NCI-H2196 treated with DMSO at 0.1 percent for 48 hours (cell line): ENCODE measurements around the gene PRG2.
"Not testable (repeated sequence)": the region's sequence is repeated elsewhere in the genome, so short reads cannot be mapped to it uniquely, and the experiment has no call there.

Source experiments
- DNase-seq: peaks from one replicate; lab custom pipeline; 2025; ENCODE audit not compliant: unreplicated experiment; lab: John Stamatoyannopoulos, UW

The PRG2 gene

DNA sequence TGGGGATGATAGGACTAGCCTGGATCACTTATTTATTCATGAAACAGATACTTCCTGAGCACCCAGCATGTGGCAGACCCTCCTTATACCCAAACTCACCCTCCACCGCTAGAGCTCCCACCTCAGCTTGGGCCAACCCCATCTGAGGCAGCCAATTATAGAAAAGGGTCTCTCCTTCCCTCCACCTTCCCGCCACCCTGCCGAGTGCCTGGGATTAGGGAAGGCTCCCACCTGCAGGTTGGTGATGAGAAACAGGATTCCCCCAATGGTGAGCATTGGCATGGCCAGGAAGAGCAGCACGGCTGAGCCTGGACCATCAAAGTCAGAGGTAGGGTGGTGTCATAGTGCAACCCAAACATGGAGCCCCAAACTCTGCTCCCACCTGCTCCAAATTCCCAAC is 30.6 kb upstream of the PRG2 start:
- DNase-seq = no peak

DNA sequence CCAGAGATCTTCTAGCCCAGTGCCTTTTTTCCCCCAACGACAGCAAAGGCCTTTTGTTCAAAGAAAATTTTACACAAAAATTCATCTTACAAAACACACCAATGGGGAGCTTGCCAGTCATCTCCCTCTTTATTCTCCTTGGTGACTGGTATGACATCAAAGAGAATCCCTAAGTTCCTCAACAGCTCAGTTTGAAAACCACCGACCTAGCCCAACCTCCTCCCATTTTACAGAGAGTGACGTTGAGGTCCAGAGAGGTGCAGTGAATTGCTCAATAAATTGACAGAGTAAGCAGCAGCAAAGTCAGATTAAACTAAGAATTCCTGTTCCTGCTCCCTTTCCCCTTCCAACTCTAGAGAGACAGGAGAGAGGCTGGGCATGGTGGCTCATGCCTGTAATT is 28.7 kb upstream of the PRG2 start:
- no peak for DNase-seq

DNA sequence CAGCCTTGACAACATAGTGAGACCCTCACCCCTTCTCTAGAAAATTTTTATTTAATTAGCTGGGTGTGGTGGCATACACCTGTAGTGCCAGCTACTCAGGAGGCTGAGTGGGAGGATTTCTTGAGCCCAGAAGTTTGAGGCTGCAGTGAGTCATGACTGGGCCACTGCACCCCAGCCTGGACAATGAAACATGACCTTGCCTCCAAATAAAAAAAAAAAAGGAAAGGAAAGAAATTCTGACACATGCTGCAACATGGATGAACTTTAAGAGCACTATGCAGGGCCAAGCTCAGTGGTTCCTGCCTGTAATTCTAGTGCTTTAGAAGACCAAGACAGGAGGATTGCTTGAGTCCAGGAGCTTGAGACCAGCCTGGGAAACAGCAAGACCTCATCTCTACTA is 27.7 kb upstream of the PRG2 start:
- DNase-seq = no peak

DNA sequence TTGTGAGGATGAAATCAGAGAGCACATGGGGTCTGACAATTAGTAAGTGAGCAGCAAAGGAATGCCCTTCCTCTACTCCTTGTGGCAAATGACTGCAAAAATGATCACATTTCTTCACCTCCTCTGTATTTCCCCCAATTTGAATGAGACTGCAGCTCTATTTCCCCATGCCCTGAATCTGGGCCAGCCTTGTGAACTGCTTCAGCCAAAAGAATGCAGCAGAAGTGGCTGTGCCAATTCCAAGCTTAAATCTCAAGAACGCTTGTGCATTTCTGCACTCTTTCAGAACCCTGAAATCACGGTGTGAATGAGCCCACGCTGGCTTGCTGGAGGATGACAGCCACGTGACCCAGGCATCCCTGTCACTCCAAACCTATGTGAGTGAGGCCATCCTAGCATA is 26.6 kb upstream of the PRG2 start:
- no peak for DNase-seq

DNA sequence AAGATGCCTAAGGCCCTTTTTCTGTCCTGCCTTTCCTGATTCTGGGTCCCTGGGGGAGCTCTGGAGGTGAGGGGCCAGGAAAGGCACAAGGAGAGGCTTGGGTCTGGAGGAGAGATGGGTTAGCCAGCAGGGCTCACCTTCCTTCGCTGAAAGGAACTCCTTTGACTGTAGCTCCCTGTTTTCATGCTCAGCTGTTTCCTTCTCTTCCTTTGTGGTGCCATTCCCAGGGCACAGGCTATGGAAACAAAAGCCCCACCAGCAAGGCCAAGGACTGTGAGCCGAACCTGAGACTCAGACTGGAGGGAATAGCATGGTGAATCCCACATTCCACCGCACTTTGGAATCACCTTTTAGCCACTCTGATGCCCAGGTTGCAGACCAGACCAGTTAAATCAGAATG is 26.0 kb upstream of the PRG2 start:
- DNase-seq = no peak

DNA sequence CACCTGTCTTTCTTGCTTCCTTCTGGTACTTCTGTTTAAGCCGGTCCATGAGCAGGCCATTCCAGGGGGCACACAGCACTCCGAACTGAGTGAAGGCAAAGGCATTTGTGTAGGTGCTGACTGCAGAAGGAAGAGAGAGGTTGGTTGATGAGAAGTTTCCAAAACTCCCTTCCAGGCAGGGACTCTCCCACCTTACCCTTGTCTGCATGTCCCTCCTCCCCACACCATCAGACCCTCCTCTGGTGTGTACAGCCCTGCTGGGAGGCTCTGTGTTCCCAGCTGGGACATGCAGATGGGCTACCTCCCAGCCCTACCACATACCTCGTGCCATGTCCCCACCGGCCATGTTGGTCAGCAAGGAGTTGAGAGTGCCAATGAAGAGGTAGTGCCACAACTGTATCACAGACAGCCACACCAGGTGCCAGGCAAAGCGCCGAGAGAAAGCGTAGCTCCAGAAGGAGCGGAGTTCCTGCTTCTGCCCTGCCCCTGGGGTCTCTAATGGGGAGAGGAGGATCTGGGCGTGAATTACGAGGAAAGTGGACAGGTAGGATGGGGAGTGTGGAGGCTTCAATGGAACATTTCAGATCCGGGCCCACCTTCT is 24.3 kb upstream of the PRG2 start:
- DNase-seq = no peak

DNA sequence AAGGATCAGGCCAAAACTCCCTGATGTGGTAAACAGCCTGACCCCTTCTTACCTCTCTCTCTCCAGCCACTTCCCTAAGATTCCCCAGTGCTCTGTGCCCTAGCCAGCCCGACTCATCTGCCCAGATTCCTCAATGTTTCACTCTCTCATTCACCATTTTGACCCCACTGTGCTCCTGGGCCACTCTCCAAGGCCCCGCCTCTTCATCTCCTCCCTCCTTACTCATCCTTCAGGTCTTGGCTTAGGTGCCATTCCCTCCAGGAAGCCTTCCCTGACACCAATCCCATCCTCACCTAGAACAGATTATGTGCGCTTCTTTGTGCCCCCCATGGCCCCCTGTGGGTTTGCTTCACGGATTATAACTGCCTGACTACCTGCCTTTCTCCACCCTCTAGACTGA is 23.2 kb upstream of the PRG2 start:
- no peak for DNase-seq

DNA sequence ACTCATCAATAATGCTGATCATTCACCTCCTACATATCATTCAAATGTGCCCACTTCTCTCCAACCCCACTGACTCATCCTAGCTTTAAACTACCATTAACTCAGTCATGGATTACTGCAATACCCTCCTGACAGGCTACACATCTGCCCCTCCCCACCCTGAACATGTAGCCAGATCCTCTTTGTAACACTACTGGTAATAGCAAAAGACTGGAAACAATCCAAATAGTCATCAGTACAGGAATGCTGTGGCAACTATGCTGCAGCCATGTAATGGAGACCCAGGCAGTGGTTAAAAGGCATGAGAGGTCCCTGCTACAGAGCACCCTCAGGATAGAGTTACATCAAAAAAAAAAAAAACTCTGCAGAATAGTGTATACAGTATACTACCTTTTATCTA is 19.8 kb upstream of the PRG2 start:
- DNase-seq = no peak

DNA sequence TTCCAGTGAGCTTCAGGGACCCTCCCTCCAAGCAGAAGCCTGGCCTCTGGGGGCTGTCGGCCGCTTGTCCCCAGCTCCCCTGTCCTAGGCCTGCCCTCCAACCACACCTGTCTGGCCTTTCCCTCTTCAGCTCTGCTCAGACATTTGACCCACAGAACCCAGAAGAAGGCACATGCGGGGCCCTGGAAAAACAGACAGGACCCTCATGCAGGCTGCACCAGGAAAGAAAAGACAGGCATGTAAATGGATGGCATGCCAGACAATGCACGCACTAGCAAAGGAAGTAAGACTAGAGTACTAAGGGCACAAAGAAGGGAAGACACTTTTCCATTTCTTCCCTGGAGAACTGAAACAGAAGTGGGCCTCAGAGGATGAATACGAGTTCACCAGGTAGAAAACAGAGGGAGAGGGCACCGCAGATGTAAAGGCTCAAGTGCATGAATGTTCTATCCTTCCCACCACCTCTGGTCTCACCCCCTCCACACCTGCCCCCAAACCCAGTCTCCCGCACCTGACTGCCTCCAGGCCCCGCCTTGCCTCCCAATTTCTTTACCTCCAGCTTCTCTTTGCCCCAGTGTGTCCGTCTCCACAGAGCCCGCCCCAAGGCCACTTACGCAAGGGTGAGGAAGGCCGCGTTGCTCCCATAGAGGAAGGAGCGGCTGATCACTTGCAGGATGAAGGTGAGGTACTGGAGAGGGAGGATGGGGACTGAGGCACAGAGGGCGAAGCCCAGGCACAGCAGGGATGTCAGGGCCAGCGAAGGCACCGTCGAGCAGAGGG is 19.1 kb upstream of the PRG2 start:
- no peak for DNase-seq

DNA sequence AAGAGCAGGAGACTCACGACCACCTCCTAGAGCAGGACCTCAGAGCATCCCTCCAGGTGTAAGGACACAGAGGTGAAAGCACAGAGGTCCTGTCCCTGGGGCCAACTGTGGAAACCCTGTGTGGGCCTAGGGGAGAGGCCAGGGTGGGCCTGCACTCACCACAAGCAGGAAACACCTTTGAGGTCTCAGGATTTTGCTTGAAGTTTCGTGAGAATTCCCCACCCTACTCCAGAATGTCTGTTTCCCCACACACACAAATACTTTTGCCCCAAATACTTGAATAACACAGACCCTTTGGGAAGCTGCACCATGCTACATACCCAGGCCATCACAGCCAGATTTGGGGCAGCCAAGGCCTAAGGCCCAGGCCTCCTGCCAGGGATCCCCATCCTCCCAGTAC is 18.3 kb upstream of the PRG2 start:
- DNase-seq = no peak

DNA sequence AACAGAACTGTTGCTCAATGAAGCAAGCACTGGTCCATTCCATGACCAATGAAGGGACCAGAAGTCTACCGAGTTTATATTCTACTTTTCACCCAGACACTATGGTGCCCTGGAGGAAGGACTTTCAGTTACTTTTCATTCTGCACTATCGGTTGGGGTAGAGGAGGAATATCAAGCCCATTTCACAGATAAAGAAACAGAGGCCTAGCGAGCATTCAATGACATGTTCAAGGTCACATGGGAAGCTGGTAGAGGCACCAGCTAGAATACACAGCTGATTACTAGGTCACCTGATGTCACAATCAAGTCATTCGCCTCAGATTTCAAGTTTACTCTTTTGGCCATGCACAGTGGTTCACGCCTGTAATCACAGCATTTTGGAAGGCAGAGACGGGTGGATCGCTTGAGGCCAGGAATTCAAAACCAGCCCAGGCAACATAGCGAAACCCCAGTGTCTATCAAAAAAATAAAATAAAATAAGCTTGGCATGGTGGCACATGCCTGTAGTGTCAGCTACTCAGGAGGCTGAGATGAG is 17.6 kb upstream of the PRG2 start:
- DNase-seq = no peak

DNA sequence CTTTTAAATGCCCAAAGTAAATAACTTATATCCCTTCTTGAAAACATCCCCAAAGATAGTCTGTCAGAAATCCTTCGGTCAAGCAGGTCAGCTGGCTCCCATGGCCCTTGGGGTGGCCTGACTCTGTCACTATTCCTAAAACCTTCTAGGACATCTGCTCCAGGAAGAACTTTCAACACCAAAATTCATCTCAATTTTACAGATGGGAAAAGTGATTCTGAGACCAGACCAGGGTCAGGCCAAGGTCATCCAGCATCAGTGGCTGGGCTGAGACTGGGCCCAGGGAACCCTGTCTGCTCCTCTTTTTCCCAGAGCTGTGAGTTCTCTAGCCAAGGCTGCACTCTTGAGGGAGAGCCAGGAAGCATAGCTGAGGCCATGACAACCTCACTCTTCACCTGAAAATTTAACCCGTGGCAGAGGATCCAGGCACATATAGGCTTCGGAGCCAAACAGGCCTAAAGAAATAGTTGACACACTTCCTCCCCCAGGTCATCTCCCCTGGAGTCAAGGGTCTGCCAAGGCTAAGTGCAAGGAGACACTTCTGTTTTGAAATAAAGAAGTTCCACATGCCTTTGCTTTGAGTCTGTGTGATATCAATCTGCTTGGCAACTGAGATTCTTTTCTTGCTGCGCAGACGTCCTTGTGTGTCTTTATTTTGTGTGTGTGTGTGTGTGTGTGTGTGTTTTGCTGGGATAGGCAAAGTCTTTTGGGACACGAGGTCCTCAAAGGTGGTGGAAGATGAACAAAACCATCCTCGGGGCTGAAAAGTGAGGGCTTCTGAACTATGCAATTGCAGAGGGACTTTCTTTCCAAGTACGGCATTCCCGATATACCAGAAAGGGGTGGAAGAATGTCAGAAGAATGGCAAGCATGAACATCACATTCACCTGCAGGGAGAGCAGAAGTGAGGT is 16.8 kb upstream of the PRG2 start:
- no peak for DNase-seq

DNA sequence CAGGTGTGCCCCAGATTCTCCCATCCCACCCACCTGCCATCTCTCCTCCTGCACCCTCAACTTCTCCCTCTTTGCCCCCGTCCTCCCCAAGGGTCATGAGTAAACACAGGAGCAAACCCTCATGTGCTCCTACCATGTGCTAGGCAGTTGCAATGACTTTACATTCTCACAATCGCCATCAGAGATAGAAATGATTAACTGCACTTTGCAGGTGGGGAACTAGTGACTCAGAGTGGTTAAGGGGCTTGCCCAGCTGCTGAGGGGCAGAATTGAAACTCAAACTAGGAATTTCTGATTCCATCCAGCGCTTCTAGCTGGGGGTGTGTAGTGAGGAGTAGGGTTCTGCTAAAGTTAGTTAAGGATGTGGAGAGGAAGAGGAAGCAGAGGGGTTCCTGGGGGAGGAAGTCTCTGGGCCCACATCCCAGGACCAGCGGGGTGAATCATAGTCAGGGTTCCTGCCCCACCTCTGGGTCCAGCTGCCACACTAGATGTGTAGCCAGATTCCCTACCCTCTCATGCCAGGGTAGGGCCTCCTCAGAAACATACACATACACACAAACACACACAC is 16.0 kb upstream of the PRG2 start:
- no peak for DNase-seq

DNA sequence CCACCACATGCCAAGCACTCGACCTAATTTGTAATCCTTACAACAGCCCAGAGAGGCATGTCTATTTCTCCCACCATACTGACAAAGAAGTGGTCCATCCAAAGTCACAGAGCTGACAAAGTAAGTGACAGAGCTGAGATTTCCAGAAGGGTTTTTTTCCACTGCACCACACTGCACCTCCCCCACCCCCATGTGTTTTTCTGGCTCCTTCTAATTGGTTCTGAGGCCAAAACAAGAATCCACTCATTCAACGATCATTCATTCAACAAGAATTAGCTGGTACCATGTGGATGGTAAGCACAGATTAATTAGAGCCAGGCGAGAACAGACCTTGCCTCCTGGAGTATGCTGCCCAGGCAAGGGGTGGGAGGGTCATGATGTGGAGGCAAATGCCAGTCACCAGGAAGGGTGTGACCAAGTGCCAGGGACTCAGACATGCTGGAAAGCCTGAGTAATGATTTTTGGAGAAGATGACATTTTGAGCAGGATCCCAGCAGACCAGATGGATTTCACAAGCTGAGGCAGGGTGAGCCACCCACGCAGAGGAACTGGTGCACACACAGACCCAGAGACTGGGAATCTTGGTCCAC is 14.9 kb upstream of the PRG2 start:
- DNase-seq = no peak

DNA sequence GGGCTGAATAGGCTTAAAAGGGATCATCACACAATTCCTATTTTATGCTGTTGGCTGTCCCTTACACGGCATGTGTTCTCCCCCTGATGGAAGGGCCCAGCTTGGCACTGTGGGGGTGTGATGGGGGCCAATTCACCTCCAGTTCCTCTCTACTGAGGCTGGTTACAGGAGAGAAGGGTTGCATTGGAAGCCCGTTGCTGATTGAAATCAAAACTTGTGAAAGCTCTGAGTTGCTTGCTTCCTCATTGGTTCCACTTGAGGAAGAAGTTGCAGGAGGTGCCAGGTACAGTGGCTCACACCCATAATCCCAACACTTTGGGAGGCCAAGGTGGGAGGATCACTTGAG is 13.3 kb upstream of the PRG2 start:
- DNase-seq = no peak

DNA sequence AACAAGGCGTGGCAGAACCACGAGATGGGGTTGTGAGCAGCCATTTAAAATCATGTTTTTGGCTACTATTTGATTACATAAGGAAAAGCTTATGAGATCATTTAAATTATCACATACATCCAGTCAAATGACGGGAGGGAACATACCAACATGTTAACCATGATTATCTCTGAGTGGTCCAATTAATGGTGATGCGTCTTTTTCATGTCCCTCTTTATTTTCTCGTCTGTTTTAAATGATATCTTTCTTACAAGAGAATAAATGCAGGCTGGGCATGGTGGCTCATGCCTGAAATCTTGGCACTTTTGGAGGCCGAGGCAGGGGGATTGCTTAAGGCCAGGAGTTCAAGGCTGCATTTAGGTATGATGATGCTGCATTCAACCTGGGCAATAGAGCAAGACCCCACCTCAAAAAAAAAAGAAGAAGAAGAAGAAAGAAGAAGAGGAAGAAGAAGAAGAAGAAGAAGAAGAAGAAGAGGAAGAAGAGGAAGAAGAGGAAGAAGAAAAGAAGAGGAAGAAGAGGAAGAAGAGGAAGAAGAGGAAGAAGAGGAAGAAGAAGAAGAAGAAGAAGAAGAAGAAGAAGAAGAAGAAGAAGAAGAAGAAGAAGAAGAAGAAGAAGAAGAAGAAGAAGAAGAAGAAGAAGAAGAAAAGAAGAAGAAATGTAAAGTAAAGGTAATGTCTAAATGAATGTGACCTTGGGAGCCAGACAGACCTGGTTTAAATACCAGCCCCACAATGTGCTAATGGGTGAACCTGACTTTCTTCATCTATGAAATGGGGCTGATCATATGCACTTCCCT is 12.8 kb upstream of the PRG2 start:
- not testable (repeated sequence) for DNase-seq

DNA sequence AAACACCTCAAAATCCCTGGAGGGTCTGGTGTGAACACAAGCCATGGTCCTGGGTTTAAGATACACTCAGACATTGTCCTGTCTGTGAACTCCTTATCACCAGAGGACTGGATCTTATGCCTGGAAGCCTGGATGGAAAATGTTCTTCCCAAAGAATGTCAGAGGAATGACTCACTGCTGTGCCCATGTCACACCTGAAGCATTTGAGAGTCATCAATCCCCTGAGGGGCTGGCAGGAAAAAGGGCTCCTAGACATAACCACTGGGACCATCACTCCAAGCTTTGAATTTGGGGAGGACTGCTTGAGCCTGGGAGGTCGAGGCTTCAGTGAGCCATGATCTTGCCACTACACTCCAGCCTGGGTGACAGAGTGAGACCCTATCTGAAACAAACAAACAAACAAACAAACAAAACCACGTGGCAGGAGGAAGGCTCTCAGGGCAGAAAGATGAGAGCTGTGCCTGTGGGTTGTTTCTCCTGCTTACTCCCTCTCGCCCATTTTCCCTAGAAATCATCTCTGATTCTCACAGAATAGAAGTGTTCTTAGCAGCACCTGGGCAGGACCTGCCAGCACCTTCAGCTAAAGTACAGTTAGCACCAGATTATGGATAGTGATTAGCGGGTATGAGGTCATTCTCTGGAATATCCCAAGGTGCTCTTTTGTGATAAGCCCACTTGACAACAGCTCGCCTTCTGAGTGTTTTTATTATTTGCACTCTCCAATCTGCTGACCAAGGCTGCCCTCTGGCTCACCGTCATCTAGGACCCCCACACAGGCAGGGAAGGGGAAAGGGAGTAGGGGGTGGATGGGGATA is 11.9 kb upstream of the PRG2 start:
- no peak for DNase-seq

DNA sequence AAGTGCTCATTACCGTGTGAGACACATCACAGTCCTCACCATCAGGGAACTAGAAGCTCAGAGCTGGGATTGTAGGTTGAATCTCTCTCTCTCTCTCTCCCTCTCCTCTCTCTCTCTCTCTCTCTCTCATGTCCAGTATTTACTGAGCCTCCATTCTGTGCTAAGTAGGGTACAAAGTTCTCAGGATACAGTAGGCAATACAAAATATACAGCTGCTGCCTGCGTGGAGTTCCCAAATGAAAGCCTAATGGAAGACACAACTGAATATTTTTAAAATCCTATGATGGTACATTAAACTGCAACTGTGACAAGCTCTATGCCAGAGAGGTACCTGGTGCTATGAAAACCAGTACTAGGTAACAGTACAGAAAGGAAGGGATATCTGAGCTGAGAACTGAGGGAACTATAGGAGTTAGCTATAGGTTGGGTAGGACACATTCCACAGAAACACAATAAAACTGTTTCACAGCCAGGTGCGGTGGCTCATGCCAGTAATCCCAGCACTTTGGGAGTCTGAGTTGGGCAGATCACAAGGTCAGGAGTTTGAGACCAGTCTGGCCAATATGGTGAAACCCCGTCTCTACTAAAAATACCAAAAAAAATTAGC is 9.6 kb upstream of the PRG2 start:
- DNase-seq = no peak

DNA sequence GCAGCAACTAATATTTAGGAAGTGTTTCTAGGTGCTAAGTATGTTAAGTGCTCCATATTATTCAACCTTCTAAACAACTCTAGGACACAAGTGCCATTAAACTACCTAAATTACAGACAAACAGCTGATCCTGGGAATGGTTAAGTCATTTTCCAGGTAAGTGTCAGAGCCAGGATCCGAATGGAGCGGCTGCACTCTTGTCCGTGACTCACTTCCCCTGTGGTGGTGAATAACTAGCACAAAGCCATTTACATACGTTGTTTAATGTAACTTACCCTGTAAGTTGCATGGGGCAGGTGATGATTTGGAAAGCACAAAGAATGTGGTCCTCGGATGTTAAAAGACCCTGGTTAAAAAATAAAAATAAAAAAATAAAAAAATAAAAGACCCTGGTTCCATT is 8.8 kb upstream of the PRG2 start:
- DNase-seq = no peak
